ENCODE results near the gene PFKL. TPM values are rescaled to one million over a fixed set of nuclear protein-coding genes. Genes with fewer than 3 reads are reported as not detected.

Gene PFKL
- total RNA-seq, 1 donor from 2014 or later = 48.7 TPM

GRCh38 chr21:44366586-44367211, 66.8 kb downstream of the PFKL start:
- Histone ChIP-seq H3K79me2 (ENCODE audit: low read depth) (no peaks in the 10 kb centered on the region), H3K4me1 (peaks cover 4% of the 10 kb centered on the region), H3K4me2 (no peak overlapping the region), H3K9me3 (ENCODE audit: low read depth) (no peaks in the 10 kb centered on the region), H3K9ac (no peak overlapping the region), H3K27me3 (peaks cover 38% of the 10 kb centered on the region), H2AFZ (replicated peaks) (no peak overlapping the region), H3F3A (ENCODE audit: low read depth) (no peaks in the 10 kb centered on the region), H3K36me3 (no peaks in the 10 kb centered on the region), H3K27ac (no peak overlapping the region), H4K20me1 (ENCODE audit: low read depth) (no peaks in the 10 kb centered on the region), H3K4me3 (no peak overlapping the region)
- no peaks in the 10 kb centered on the region for H3K4me1 Mint-ChIP-seq
- no peak overlapping the region for H3K4me3 Mint-ChIP-seq
- no peak overlapping the region for H3K27ac Mint-ChIP-seq
- H3K27me3 Mint-ChIP-seq (ENCODE audit: insufficient read depth, low read depth) = peaks cover 18% of the 10 kb centered on the region
- no peaks in the 10 kb centered on the region for H3K36me3 Mint-ChIP-seq
- TF ChIP-seq EZH2phosphoT487 (IDR thresholded peaks at IDR 0.05) (no peak), EZH2 (IDR thresholded peaks at IDR 0.05) (no peak)
- TF ChIP-seq, protein P1, sequence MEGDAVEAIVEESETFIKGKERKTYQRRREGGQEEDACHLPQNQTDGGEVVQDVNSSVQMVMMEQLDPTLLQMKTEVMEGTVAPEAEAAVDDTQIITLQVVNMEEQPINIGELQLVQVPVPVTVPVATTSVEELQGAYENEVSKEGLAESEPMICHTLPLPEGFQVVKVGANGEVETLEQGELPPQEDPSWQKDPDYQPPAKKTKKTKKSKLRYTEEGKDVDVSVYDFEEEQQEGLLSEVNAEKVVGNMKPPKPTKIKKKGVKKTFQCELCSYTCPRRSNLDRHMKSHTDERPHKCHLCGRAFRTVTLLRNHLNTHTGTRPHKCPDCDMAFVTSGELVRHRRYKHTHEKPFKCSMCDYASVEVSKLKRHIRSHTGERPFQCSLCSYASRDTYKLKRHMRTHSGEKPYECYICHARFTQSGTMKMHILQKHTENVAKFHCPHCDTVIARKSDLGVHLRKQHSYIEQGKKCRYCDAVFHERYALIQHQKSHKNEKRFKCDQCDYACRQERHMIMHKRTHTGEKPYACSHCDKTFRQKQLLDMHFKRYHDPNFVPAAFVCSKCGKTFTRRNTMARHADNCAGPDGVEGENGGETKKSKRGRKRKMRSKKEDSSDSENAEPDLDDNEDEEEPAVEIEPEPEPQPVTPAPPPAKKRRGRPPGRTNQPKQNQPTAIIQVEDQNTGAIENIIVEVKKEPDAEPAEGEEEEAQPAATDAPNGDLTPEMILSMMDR (IDR thresholded peaks at IDR 0.05) = no peak
- no peak for DNase-seq (ENCODE audit: low spot score)
- H3K9me3 Mint-ChIP-seq = peaks cover 13% of the 10 kb centered on the region

DNA sequence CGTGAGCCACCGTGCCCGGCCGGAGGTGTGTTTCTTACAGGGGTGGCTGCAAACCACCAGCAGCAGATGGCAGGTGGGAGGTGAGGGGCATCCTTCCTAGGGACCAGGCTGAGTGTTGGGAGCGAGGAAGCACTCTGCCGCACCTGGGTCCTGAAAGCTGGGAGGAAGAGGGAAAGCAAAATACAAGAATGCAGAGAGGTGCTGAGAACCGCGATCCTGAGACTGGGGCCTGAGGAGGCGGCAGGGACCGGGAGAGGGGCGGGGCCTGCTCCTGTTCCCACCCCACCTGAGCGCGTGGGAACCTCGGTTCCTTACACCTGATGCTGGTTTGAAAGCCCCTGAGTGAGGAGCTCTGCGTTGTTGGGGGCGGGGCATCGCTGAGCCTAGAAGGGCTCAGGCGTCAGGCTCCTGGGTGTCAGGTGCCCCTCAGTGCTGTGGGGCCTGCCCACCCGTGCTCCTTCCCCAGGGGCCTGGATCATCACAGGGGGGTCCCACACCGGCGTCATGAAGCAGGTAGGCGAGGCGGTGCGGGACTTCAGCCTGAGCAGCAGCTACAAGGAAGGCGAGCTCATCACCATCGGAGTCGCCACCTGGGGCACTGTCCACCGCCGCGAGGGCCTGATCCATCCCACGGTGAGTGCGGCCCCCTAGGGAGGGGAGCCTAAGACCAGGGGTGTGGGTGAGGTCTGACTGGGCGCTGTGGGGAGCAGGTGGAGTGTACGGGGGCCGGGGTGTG, 69.0 kb downstream of the PFKL start:
- no peaks in the 10 kb centered on the region for H3K79me2 ChIP-seq (ENCODE audit: low read depth)
- H3K4me3 ChIP-seq = peak overlapping the region; percentile 15
- no peaks in the 10 kb centered on the region for H3F3A ChIP-seq (ENCODE audit: low read depth)
- peaks cover 4% of the 10 kb centered on the region for H3K4me1 ChIP-seq
- peaks cover 51% of the 10 kb centered on the region for H3K27me3 ChIP-seq
- Mint-ChIP-seq H3K4me1 (no peaks in the 10 kb centered on the region), H3K9me3 (peaks cover 6% of the 10 kb centered on the region), H3K4me3 (peak overlapping the region; percentile 76), H3K36me3 (no peaks in the 10 kb centered on the region), H3K27me3 (ENCODE audit: insufficient read depth, low read depth) (peaks cover 21% of the 10 kb centered on the region), H3K27ac (no peak overlapping the region)
- TF ChIP-seq EZH2 (IDR thresholded peaks at IDR 0.05) = no peak
- TF ChIP-seq, protein P1 (IDR thresholded peaks at IDR 0.05) = peak; percentile 12
- TF ChIP-seq EZH2phosphoT487 (IDR thresholded peaks at IDR 0.05) = peak; percentile 29
- H4K20me1 ChIP-seq (ENCODE audit: low read depth) = no peaks in the 10 kb centered on the region
- H2AFZ ChIP-seq (replicated peaks) = no peak overlapping the region
- DNase-seq (ENCODE audit: low spot score) = peak; percentile 28
- H3K36me3 ChIP-seq = no peaks in the 10 kb centered on the region
- no peaks in the 10 kb centered on the region for H3K9me3 ChIP-seq (ENCODE audit: low read depth)
- H3K27ac ChIP-seq = no peak overlapping the region
- no peak overlapping the region for H3K9ac ChIP-seq
- peak overlapping the region; percentile 65 for H3K4me2 ChIP-seq

DNA sequence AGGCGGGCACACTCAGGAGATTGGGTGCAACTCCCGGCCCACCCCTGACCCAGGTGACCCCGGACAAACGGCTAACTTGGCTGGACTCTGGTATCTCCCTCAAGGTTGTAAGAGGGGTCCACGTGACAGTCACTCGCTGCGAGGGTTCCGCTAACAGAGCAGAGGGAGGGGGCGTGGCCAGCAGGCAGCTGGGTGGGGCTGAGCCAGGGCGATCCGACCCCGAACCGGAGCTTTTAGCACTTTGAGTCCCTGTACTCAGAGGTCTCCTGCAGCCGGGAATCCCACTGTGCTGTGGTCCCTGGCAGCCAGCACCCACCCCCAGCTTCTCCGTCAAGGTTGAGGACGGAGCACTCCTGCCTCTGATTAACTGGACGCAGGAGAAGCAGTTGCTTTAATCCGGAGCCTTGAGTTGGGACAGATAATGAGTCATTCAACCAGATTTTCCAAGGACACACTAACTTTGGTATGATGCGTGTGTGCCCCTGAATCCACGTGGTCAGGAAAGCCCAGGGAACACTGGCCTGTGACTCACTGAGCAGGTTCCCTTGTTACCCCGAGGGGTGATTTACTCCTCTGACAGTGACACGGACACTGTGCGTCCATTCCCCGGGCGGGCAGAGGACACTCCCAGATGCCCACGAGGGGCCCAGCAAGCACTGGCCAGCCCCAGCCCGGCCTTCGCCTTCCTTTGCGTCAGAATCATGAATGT, 70.3 kb downstream of the PFKL start:
- no peaks in the 10 kb centered on the region for H3K4me1 Mint-ChIP-seq
- Histone ChIP-seq H3F3A (ENCODE audit: low read depth) (no peaks in the 10 kb centered on the region), H3K4me3 (peak overlapping the region; percentile 28), H3K9ac (no peak overlapping the region), H3K4me2 (peak overlapping the region; percentile 77), H3K4me1 (peaks cover 4% of the 10 kb centered on the region), H3K27me3 (peaks cover 51% of the 10 kb centered on the region), H3K9me3 (ENCODE audit: low read depth) (no peaks in the 10 kb centered on the region), H2AFZ (replicated peaks) (peak overlapping the region; percentile 24), H3K79me2 (ENCODE audit: low read depth) (no peaks in the 10 kb centered on the region), H4K20me1 (ENCODE audit: low read depth) (no peaks in the 10 kb centered on the region), H3K27ac (no peak overlapping the region), H3K36me3 (no peaks in the 10 kb centered on the region)
- H3K9me3 Mint-ChIP-seq = peaks cover 5% of the 10 kb centered on the region
- H3K27ac Mint-ChIP-seq = no peak overlapping the region
- peak overlapping the region; percentile 59 for H3K4me3 Mint-ChIP-seq
- TF ChIP-seq EZH2 (IDR thresholded peaks at IDR 0.05) = no peak
- TF ChIP-seq, protein P1 (IDR thresholded peaks at IDR 0.05) = no peak
- no peak for TF ChIP-seq EZH2phosphoT487 (IDR thresholded peaks at IDR 0.05)
- peak; percentile 79 for DNase-seq (ENCODE audit: low spot score)
- peaks cover 23% of the 10 kb centered on the region for H3K27me3 Mint-ChIP-seq (ENCODE audit: insufficient read depth, low read depth)
- no peaks in the 10 kb centered on the region for H3K36me3 Mint-ChIP-seq

All from neural progenitor cell (in vitro differentiated cells).